ENCODE measurements around the gene HIGD1A.

Gene HIGD1A

DNA sequence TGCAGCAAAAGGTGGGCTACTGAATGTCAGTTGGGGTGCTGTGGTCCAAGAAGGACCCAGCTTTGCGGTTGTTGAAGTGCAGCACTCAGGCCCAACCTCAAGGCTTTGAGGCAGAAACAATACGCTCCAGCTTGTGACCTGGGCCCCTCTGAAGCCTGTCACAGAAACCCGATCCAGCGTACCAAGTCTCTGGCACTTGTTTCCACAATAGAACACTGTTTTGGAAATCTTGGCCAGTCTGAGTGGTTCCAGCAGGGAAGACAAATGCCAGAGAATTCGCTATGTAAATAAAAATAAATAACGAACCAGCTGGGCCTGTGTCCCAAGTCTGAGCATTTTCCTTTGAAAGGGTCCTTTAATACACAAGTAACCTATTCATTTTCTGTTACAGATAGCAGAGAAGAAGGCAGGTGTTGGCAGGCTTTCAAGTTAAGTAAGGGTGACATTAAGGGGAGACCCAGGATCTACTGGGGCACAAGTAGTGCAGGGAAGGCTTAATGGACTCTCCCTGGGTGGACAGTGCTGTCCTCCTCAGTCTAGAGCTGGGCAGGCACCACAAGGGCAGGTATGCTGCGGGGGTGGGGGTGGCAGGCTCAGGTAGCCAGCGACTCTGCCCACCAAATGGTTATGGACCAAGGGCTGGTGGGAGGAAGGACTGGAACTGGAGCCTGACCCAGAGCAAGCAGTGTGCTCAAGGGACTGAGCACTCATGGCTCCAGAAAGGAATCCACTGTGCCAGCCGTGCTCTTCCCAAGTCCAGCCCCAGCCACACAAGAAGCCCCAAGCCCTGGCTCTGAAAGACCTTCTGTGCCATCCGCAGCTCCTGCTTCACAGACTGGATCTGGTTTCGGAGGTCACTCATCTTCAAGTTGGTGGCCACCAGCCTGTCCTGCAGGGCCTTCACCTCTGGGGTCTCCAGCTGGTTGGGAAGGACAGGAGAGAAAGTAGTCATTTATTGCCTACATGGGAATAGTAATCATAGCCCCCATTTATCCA, 57.5 kb downstream of the HIGD1A start:
- Histone ChIP-seq H3K4me1 (ENCODE audit: control insufficient read depth, insufficient read depth, low read length) (no peaks in the 10 kb centered on the region; the same call in 1 of the 2 replicates), H3K9me3 (ENCODE audit: control insufficient read depth, insufficient read depth, low read length) (no peaks in the 10 kb centered on the region), H3K27me3 (ENCODE audit: control insufficient read depth, insufficient read depth, low read length) (no peaks in the 10 kb centered on the region), H3K4me3 (ENCODE audit: low read length) (no peak overlapping the region), H3K36me3 (ENCODE audit: control insufficient read depth, insufficient read depth, low read length) (0 out of 2 replicates have a peak, but pooled peaks cover 2% of the 10 kb centered on the region), H3K27ac (ENCODE audit: low read length) (no peak overlapping the region)
- WGBS (ENCODE audit: insufficient coverage, insufficient read length) = no CpG with 5 or more reads among the region's 11 CpGs
- no peak for DNase-seq (ENCODE audit: low read depth, low spot score)

DNA sequence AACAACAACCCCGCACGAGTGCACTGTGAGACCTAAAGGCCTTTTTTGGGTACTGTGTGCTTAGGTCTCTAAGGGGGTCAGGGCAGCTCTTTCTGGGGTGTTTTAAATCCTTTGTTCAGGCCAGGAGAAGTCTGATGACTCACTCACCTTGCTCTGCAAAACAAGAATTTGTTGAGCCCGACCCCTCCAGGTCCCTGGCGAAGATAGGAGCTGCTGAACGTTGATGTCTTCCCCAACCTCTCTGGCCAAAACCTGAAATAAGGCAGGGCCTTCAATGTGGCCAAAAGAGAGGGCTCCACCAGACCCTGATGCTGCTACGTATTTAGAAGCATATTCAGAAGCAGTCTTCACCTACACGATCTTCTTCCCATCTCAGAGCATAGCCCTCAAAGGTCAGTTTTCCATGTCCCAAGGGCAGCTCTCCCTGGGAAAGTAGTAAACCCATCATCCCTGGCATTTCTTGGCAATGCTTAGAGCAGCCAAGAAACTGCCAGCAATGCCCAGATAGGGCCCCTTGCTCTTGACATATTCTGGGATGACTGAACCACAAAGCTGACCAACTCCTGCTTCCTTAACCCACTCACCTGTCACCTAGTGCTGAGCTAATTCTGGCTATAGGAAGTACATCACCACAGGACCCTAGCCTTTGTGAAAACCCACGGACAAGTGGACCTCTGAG, 58.4 kb downstream of the HIGD1A start:
- no peak for DNase-seq (ENCODE audit: low read depth, low spot score)
- Histone ChIP-seq H3K4me1 (ENCODE audit: control insufficient read depth, insufficient read depth, low read length) (no peaks in the 10 kb centered on the region; the same call in 1 of the 2 replicates), H3K27ac (ENCODE audit: low read length) (no peak overlapping the region), H3K9me3 (ENCODE audit: control insufficient read depth, insufficient read depth, low read length) (no peaks in the 10 kb centered on the region), H3K36me3 (ENCODE audit: control insufficient read depth, insufficient read depth, low read length) (0 out of 2 replicates have a peak, but pooled peaks cover 2% of the 10 kb centered on the region), H3K4me3 (ENCODE audit: low read length) (no peak overlapping the region), H3K27me3 (ENCODE audit: control insufficient read depth, insufficient read depth, low read length) (no peaks in the 10 kb centered on the region; the same call in 1 of the 2 replicates)
- WGBS (ENCODE audit: insufficient coverage, insufficient read length) = no CpG with 5 or more reads among the region's 8 CpGs

DNA sequence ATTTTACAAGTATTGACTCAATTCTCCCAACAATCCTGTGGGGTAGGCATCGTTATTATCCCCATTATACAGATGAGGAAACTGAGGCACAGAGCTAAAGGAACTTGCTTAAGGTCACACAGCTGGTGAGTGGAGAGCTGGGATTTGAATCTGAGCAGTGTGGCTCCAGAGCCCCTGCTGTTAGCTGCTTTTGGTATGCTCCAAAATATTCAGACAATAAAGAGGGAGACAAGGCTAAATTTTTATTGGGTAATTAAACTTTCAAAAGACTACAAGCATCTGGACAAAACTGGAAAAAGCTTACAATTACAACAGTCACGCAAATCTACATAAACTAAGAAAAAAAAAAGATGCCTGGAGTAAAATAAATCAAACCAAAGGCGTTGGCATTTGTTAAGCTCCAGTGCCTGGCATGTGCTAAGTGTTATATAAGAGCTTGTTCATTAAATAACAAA, 59.0 kb downstream of the HIGD1A start:
- WGBS (ENCODE audit: insufficient coverage, insufficient read length) = no CpG with 5 or more reads among the region's 3 CpGs
- Histone ChIP-seq H3K9me3 (ENCODE audit: control insufficient read depth, insufficient read depth, low read length) (no peaks in the 10 kb centered on the region), H3K4me1 (ENCODE audit: control insufficient read depth, insufficient read depth, low read length) (no peaks in the 10 kb centered on the region; the same call in 1 of the 2 replicates), H3K4me3 (ENCODE audit: low read length) (no peak overlapping the region), H3K27me3 (ENCODE audit: control insufficient read depth, insufficient read depth, low read length) (no peaks in the 10 kb centered on the region; the same call in 1 of the 2 replicates), H3K27ac (ENCODE audit: low read length) (no peak overlapping the region), H3K36me3 (ENCODE audit: control insufficient read depth, insufficient read depth, low read length) (0 out of 2 replicates have a peak, but pooled peaks cover 2% of the 10 kb centered on the region)
- no peak for DNase-seq (ENCODE audit: low read depth, low spot score)

DNA sequence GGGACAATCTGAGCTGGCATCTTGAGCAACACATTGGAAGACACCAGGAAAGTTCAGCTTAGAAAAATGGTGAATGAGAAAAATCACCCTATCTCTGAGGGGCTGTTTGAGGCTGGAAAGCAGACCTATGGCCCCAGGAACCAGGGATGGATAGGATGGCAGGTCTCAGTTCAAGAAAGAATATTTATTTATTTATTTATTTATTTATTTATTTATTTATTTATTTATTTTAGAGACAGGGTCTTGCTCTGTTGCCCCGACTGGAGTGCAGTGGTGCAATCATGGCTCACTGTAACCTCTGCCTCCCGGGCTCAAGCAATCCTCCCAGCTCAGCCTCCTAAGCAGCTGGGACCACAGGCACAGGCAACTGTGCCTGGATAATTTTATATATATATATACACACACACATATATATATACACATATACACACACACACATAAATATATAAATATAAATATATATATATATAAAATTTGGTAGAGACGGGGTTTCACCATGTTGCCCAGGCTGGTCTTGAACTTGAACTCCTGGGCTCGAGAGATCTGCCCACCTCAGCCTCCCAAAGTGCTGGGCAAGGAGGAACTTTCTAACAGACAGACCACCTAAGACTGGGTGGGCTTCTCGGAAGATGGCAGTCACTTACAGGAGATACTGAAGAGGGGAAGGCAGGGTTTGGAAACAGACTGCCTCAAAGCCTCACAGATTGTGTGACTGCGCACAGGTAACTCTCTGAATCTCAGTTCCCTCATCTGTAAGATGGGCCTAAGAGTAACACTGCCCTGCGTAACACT, 60.9 kb downstream of the HIGD1A start:
- WGBS (ENCODE audit: insufficient coverage, insufficient read length) = no CpG with 5 or more reads among the region's 7 CpGs
- H3K9me3 ChIP-seq (ENCODE audit: control insufficient read depth, insufficient read depth, low read length) = no peaks in the 10 kb centered on the region
- H3K4me1 ChIP-seq (ENCODE audit: control insufficient read depth, insufficient read depth, low read length) = no peaks in the 10 kb centered on the region; the same call in 1 of the 2 replicates
- H3K27ac ChIP-seq (ENCODE audit: low read length) = no peak overlapping the region
- no peaks in the 10 kb centered on the region; the same call in 1 of the 2 replicates for H3K27me3 ChIP-seq (ENCODE audit: control insufficient read depth, insufficient read depth, low read length)
- H3K4me3 ChIP-seq (ENCODE audit: low read length) = no peak overlapping the region
- DNase-seq (ENCODE audit: low read depth, low spot score) = no peak
- no peaks in the 10 kb centered on the region for H3K36me3 ChIP-seq (ENCODE audit: control insufficient read depth, insufficient read depth, low read length)

GRCh38 chr3:42742688-42743087, 61.6 kb downstream of the HIGD1A start:
- no peak for DNase-seq (ENCODE audit: low read depth, low spot score)
- H3K4me1 ChIP-seq (ENCODE audit: control insufficient read depth, insufficient read depth, low read length) = no peaks in the 10 kb centered on the region; the same call in 1 of the 2 replicates
- no peak overlapping the region for H3K4me3 ChIP-seq (ENCODE audit: low read length)
- H3K36me3 ChIP-seq (ENCODE audit: control insufficient read depth, insufficient read depth, low read length) = no peaks in the 10 kb centered on the region
- WGBS (ENCODE audit: insufficient coverage, insufficient read length) = no CpG with 5 or more reads among the region's 9 CpGs
- H3K27ac ChIP-seq (ENCODE audit: low read length) = no peak overlapping the region
- no peaks in the 10 kb centered on the region; the same call in 1 of the 2 replicates for H3K27me3 ChIP-seq (ENCODE audit: control insufficient read depth, insufficient read depth, low read length)
- no peaks in the 10 kb centered on the region for H3K9me3 ChIP-seq (ENCODE audit: control insufficient read depth, insufficient read depth, low read length)

- no CpG with 5 or more reads among the region's 4 CpGs for WGBS (ENCODE audit: insufficient coverage, insufficient read length)
- no peaks in the 10 kb centered on the region; the same call in 1 of the 2 replicates for H3K4me1 ChIP-seq (ENCODE audit: control insufficient read depth, insufficient read depth, low read length)
- H3K27me3 ChIP-seq (ENCODE audit: control insufficient read depth, insufficient read depth, low read length) = no peaks in the 10 kb centered on the region; the same call in 1 of the 2 replicates
- no peaks in the 10 kb centered on the region for H3K9me3 ChIP-seq (ENCODE audit: control insufficient read depth, insufficient read depth, low read length)
- H3K27ac ChIP-seq (ENCODE audit: low read length) = no peak overlapping the region
- no peak for DNase-seq (ENCODE audit: low read depth, low spot score)
- no peaks in the 10 kb centered on the region for H3K36me3 ChIP-seq (ENCODE audit: control insufficient read depth, insufficient read depth, low read length)
- no peak overlapping the region for H3K4me3 ChIP-seq (ENCODE audit: low read length)
These were observed 62.0 kb downstream of the HIGD1A start for GRCh38 chr3:42742259-42742658.

DNA sequence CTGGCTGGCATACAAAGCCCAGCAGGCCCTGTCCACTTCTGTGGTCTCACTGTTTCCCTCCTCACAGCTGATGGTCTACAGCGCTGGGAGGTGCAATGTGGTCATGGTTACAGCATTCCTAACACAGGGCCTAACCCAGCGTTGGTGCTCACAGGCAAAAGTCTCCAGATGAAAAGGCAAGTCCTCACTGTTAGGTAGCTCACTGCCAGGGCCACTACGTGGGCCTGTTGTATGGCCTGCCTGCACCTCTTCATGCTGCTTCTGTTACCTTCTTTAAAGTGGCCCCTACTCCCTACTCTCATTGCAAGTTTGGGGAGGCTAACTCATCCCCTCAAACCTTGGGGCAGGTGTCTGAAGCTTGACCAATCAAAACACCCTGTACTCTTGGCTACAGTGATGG, 62.5 kb downstream of the HIGD1A start:
- no peaks in the 10 kb centered on the region; the same call in 1 of the 2 replicates for H3K4me1 ChIP-seq (ENCODE audit: control insufficient read depth, insufficient read depth, low read length)
- H3K27me3 ChIP-seq (ENCODE audit: control insufficient read depth, insufficient read depth, low read length) = no peaks in the 10 kb centered on the region; the same call in 1 of the 2 replicates
- no peak for DNase-seq (ENCODE audit: low read depth, low spot score)
- H3K9me3 ChIP-seq (ENCODE audit: control insufficient read depth, insufficient read depth, low read length) = no peaks in the 10 kb centered on the region
- no peak overlapping the region for H3K27ac ChIP-seq (ENCODE audit: low read length)
- H3K4me3 ChIP-seq (ENCODE audit: low read length) = no peak overlapping the region
- WGBS (ENCODE audit: insufficient coverage, insufficient read length) = no CpG with 5 or more reads among the region's 3 CpGs
- H3K36me3 ChIP-seq (ENCODE audit: control insufficient read depth, insufficient read depth, low read length) = no peaks in the 10 kb centered on the region

- WGBS (ENCODE audit: insufficient coverage, insufficient read length) = no CpG with 5 or more reads among the region's 12 CpGs
- Histone ChIP-seq H3K27ac (ENCODE audit: low read length) (no peak overlapping the region), H3K9me3 (ENCODE audit: control insufficient read depth, insufficient read depth, low read length) (no peaks in the 10 kb centered on the region), H3K27me3 (ENCODE audit: control insufficient read depth, insufficient read depth, low read length) (no peaks in the 10 kb centered on the region; the same call in 1 of the 2 replicates), H3K36me3 (ENCODE audit: control insufficient read depth, insufficient read depth, low read length) (no peaks in the 10 kb centered on the region), H3K4me3 (ENCODE audit: low read length) (no peak overlapping the region), H3K4me1 (ENCODE audit: control insufficient read depth, insufficient read depth, low read length) (peaks cover 5% of the 10 kb centered on the region)
- no peak for DNase-seq (ENCODE audit: low read depth, low spot score)
These were observed 64.7 kb downstream of the HIGD1A start for GRCh38 chr3:42739401-42740158.

DNA sequence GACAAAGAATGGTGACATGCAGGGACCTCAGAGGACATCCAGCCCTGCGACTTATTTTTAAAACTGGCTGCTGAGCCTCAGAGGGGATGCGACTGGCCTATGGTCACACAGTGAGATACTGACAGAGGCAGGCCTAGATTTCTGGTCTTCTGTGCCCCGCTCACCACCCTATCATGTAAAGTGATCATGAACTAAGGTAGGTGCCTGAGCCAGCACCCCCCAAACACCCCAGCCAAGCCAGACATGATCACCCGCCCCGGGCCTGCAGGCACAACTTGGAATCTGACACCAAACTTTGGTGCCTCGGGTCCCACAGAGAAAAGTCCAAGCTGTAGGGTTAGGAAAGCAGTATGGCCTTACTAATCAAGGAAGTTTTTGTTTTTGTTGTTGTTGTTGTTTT, 67.8 kb downstream of the HIGD1A start:
- Histone ChIP-seq H3K36me3 (ENCODE audit: control insufficient read depth, insufficient read depth, low read length) (no peaks in the 10 kb centered on the region), H3K4me1 (ENCODE audit: control insufficient read depth, insufficient read depth, low read length) (peaks cover 10% of the 10 kb centered on the region)
- WGBS (ENCODE audit: insufficient coverage, insufficient read length) = no CpG with 5 or more reads among the region's 6 CpGs

More for the DNA sequence above, 67.8 kb downstream of the HIGD1A start:
- Histone ChIP-seq H3K27me3 (ENCODE audit: control insufficient read depth, insufficient read depth, low read length) (no peaks in the 10 kb centered on the region; the same call in 1 of the 2 replicates), H3K4me3 (ENCODE audit: low read length) (no peak overlapping the region), H3K27ac (ENCODE audit: low read length) (no peak overlapping the region), H3K9me3 (ENCODE audit: control insufficient read depth, insufficient read depth, low read length) (no peaks in the 10 kb centered on the region)
- DNase-seq (ENCODE audit: low read depth, low spot score) = no peak

All from iPS DF 6.9 (cell line).